HG03066 (cell line): ENCODE measurements around the gene RER1.

Experiments used
- ATAC-seq: cut with Tn5 transposase; IDR thresholded peaks from one replicate; pipeline ENCODE4 v1.9.1; 2021; ENCODE audit warnings: low read depth; ENCODE audit not compliant: unreplicated experiment

Gene RER1

GRCh38 chr1:2353551-2354438 is 37.8 kb upstream of the RER1 start:
- no peak for ATAC-seq

- ATAC-seq, result no peak
These were observed 36.9 kb upstream of the RER1 start for GRCh38 chr1:2354511-2355372.

- no peak for ATAC-seq
These were observed 36.0 kb upstream of the RER1 start for GRCh38 chr1:2355373-2356261.

- no peak for ATAC-seq
These were observed 35.2 kb upstream of the RER1 start for GRCh38 chr1:2356401-2356800.

GRCh38 chr1:2356911-2357845 is 34.5 kb upstream of the RER1 start:
- no peak for ATAC-seq

GRCh38 chr1:2358072-2358471 is 33.6 kb upstream of the RER1 start:
- no peak for ATAC-seq

GRCh38 chr1:2358651-2359640 is 32.7 kb upstream of the RER1 start:
- no peak for ATAC-seq

- ATAC-seq, result no peak
These were observed 30.9 kb upstream of the RER1 start for GRCh38 chr1:2360588-2361364.

GRCh38 chr1:2363847-2364513 is 27.7 kb upstream of the RER1 start:
- ATAC-seq, result no peak

GRCh38 chr1:2368053-2368744 is 23.4 kb upstream of the RER1 start:
- no peak for ATAC-seq

GRCh38 chr1:2372551-2373490 is 18.8 kb upstream of the RER1 start:
- ATAC-seq, result no peak

GRCh38 chr1:2373551-2374251 is 17.9 kb upstream of the RER1 start:
- no peak for ATAC-seq

GRCh38 chr1:2374252-2375155 is 17.1 kb upstream of the RER1 start:
- no peak for ATAC-seq
